HG02938 (cell line): ENCODE results near the gene MGLL.
A peak's percentile ranks its signal among the peaks of the same experiment; 100 is the strongest.

Experiments used
- ATAC-seq: cut with Tn5 transposase; IDR thresholded peaks from one replicate; pipeline ENCODE4 v1.9.1; 2021; ENCODE audit warnings: mild to moderate bottlenecking, moderate library complexity; ENCODE audit not compliant: unreplicated experiment

Gene MGLL

DNA sequence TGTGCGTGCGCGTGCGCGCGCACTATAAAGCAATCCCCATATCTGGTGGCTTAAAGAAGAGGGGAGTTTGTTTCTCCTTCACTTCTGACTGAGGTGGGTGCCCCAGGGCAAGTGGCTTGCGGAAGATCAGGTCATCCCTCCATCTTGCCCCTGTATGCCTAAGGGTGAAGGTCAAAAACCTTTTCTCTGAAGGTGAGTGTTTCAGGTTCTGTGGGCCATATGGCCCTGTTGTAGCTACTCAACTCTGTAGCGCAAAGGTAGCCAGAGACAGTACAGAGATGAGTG lies 144.1 kb downstream of the MGLL start:
- no peak for ATAC-seq

DNA sequence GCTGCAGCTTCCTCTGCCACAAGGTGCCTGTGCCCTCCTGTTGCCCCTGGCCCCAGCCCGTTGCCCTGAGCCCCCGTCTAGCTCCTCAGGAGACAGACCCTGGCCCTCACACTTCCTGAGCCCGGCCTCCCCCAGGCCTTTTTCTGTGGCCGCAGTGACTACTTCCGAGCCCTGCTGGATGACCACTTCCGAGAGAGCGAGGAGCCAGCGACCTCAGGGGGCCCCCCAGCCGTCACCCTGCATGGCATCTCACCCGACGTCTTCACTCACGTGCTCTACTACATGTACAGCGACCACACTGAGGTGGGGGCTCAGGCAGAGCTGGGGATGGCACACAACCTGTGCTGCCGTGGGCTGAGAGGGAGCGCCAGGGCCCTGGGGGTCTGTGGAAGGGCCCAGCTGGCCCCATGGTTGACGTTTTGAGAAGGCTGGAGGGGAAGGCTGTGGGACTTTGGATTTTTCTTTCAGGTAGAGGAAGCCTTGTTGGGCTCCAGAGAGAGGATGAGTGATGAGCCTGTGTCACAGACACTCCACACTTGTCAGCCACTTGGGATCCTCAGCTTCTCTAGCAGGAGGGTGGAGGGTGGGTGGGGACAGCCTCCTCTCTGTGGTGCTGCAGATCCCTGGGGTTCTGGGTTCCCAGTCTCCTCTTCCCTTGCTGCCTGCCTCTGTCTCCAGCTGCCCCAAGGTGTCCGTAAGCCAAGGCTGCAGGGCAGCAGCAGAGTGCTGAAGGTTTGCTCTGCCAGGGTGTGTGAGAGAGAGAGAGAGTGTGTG lies 144.6 kb downstream of the MGLL start:
- no peak for ATAC-seq

DNA sequence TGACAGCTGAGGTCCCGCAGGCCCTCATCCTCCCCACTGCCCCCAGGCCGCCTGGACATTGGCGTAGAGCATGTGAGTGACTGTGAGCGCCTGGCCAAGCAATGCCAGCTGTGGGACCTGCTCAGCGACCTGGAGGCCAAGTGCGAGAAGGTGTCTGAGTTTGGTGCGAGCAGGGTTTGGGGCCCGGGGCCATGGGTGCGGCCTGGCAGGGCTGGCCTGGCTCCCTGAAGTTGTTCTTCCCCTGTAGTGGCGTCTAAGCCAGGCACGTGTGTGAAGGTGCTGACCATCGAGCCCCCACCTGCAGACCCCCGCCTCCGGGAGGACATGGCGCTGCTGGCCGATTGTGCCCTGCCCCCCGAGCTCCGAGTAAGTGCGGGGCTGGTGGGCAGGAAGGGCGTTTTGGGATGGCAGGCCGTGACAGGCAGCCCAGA lies 145.4 kb downstream of the MGLL start:
- ATAC-seq: no peak

DNA sequence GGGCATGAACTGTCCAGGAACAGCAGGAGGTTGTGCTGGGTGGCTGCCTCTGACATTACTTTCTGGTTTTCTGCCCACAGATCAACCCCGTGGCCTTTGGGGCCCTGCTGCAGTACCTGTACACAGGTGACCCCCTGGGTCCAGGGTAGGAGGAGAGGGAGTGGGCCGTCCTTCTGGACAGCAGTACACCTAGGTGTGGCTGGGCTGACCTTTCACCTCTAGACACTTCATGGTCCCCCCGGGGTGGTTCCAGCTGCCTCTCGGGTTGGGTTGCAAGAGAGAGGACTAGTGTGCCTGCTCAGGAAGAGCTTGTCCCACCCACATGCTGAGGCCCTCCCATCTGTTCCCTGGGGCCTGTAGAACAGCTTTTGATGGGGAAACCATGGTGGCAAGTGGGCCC lies 145.9 kb downstream of the MGLL start:
- ATAC-seq: no peak

DNA sequence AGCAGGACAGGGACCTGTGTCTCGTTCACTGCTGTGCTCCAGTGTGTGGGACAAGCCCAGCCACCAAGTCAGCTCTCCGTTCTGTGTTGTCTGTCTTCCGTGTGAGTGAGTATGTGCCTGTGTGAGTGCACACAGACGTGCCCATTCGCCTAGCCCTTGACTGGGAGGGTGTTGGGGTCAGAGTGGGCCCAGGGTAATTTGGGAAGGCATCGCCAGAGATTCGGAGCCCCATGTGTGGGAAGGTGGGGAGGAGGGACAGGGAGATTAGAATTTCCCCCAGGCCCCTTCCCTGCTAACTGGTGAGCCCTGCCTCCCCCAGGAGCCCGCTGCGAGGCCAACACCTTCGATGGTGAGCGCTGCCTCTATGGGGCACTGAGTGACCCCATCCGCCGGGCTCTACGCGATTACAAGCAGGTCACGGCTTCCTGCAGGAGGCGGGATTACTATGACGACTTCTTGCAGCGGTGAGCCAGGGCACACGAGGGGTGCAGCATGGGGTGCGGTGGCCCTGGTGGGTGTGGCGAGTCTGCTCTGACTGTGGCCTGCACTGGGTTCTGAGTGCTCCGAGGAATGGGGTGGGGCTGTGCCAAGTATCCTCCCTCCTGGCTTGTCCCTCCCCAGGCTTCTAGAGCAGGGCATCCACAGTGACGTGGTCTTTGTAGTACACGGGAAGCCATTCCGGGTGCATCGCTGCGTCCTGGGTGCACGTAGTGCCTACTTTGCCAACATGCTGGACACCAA lies 146.5 kb downstream of the MGLL start:
- no peak for ATAC-seq

DNA sequence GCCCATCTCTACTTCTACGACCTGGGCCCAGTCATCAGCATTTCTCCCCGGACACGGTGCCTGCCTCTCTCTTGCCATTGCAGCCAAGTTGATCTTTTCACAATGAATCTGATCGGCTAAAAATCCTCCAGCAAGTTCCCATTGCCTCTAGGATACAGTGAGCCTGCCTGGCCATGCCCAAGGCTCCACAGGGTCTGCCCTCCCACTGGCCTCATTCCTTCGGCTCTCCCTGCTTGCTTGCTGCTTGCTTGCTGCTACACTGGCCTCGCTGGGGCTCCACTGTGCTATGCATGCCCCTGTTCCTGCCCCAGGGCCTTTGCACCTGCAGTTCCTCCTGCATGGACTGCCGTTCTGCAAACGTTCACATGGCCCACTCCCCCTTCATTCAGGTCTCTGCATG lies 147.5 kb downstream of the MGLL start:
- ATAC-seq: no peak

DNA sequence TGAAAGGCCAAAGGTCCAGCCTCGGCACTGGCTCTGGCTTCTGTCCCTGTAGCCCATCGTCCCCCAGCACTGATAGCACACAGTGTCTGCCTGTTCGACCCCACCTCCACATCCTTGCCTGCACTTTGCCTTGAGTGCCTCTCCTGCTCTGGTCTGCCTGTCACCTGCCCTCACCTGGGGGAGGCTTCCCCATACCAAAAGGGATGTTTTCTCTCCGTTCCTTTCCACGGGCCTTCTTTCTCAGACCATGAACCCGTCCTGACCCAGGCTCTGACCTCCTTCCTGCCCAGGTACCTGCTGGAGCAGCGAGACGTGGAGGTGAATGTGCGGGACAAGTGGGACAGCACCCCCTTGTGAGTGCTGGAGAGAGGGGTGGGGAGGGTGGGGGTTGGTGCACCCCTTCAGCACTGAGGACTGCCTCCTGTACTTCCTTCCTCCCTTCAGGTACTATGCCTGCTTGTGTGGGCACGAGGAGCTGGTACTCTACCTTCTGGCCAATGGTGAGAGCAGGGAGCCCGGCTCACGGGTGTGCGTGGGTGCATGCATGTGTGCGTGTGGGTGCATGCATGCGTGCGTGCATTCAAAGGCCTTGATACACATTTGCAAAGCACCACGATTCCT lies 148.1 kb downstream of the MGLL start:
- ATAC-seq: no peak

DNA sequence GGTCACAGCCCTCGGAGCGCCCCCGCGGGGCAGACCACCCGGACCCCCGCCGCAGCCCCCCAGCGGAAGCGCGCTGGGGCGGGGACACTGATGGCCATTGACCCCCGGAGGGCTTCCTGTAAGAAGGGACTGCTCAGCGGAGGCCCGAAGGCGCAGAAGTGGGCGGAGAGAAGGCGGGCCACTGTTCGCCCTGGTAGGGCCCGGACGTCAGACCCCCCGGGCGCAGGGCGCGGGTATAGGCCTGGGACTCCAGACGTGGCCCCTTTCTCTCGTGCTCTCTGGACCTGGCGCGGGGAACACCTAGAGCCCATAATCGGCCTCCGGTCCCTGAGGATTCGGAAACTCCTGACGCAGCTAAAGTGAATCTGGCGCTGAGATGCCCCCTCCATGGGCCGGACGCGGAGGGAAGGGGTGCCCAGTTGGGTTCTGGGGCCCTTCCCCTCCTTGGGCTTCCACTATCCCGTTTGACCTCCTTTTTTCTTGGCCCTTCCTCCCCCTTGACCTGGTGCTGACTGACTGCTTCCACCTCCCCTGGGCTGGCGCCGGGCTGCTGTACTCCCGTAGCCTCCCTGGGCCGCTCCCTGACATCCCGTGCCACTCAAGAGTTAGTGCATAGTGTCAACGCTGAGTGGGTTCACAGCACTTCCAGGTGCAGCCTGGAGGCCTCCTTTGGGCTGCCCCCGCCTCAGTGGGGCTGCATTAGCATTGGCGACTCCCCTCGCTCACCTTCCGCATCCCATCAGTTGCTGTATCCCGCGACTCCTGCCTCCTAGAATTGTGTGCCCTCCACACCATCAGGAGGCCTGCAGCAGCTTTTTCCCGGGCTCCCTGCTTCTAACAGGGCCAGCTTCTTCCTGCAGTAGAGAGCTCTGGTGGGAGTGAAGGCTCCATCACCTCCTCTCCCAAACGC lies 148.9 kb downstream of the MGLL start:
- peak; percentile 28 for ATAC-seq

DNA sequence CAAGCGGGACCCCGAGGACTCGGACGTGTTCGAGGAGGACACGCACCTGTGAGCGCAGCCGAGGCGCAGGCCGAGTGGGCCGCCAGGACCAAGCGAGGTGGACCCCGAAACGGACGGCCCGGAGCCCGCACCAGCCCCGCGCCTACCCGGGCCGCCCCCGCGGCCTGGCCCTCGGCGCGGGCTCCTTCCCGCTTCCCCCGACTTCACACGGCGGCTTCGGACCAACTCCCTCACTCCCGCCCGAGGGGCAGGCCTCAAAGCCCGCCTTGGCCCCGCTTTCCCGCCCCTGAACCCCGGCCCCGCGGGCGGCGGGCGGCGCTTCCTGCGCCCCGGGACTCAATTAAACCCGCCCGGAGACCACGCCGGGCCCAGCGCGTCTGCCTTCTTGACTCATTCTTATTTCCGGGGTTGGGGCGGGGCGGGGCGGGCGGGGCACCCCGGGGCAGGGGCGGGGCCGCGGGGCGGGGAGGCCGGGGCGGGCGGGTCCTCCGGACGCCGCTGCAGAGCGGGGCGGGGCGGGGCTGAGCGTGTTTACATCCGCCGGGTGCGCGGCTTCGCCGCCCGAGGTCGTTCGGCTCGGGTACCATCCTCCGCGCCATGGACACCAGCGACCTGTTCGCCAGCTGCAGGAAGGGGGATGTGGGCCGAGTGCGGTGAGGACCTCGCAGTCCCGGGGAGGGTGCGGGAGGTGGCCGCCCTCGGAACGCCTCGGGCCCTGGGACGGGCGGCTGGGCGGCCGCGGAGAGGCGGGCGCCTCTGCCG lies 149.7 kb downstream of the MGLL start, which contains the start of gene ABTB1:
Gene ABTB1, plus strand, starts transcription at position 524 of the 762 bp plus-strand sequence. Its CDS starts 74 bp downstream, at position 598.
- peak; percentile 67 for ATAC-seq

DNA sequence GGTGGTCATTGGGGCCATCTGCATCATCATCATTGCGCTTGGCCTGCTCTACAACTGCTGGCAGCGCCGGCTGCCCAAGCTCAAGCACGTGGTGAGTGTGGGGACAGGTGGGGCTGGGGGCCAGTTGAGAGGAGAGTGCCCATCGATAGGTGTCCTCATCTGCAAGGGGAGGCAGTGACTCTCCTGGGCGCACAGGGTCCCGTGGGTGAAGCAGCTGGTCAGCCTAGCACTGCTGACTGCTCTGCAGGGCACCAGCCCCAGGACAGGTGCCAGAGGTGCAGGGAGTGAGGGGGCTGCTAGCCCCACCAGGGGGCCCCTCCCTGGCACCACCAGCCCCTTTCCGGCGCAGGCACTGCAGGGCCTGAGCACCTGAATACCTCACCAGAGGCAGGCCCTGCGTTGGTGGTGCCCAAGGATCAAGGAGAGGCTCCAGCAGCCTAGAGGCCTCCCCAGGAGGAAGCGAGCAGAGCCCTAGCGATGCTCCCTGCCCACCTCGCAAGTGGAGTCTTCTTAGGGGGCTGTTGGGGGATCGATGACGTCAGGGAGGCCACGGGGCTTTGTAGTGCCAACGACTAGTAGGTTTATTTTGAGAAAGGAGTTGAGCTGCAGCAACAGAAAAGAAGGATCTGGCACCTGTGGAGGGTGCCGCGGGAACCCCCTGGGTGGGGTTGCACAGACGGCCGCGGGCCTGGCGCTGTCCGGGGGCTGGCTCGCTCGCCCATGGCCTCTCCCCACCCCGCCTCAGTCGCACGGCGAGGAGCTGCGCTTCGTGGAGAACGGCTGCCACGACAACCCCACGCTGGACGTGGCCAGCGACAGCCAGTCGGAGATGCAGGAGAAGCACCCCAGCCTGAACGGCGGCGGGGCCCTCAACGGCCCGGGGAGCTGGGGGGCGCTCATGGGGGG lies 150.5 kb downstream of the MGLL start:
- peak; percentile 12 for ATAC-seq

DNA sequence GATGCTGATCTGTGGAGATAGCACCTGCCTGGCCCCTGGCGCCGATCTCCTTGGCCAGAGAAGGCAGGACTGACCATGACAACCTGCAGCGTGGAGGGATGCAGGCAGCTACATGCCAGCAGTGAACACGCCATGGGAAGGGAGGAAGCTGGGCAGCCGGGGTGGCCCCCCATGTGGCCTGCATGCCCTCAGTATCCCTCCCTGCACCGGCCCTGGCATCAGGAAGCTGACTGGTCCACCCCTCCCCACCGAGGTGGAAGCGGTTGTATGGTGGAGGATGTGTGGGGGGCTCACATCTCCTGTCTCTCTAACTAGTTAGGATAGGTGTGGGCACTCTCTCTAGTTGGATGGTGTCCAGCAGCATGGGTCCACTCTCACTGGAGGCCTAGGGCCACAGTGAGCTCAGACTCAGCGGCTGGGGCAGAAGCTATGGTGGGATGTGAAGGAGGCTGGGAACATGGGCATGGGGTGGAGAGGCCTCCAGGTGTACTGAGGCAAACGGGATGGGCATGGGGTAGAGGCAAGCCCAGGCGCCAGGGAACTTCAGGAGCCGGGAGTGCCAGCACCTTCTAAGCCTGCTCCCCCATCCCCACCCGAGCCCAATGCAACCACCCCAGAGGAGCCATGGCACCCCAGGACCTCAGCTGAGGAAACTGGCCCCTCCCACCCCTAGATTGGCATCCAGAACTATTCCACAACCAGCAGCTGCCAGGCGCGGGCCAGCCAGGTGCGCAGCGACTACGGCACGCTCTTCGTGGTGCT lies 151.4 kb downstream of the MGLL start:
- ATAC-seq: no peak

DNA sequence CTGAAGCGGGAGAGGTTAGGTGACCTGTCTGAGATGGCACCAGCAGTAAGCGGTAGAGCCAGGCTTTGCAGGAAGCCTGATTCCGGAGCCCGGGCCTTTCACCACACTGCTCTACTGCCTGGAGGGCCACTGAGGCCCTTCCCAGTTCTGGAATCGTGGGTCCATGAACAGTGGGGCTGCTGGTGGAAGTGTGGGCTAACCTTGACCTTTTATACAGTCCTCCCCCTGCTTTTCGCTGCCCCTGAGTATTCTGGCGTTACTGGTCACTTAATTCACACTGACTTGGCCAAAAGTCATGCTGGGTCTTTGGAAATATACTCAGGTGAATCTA lies 152.1 kb downstream of the MGLL start:
- ATAC-seq: no peak

DNA sequence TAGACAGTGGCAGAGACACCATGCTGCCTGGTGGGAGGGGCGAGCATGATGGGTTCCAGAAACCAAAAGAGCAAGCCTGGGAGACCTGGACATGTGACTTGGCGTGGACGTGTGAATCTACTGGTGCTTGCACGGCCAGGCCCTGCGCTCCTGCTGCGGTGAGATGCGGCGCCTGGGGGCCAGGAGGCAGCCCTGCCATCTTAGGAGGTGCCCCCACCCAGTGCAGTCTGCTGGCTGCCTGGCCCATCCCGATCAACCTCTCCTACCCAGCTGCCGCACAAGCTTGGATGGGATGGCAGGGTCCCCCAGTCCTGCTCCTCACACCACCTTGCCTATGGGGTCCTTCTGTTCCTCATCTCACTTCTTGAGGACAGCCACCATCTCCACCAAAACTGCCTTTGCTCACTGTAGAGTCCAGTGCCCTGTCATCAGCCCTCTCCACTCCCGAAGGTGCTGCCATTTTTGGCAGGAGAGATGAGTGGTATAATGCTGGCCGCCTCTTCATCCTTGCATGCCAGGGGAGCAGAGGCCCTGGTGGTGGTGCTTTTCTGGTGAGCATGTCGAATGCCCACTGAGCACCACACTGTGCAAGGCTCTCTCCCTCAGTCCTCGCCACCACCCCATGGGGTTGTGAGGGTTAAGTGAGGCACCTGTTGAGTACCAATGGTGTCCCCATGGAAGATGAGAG lies 152.6 kb downstream of the MGLL start:
- no peak for ATAC-seq

DNA sequence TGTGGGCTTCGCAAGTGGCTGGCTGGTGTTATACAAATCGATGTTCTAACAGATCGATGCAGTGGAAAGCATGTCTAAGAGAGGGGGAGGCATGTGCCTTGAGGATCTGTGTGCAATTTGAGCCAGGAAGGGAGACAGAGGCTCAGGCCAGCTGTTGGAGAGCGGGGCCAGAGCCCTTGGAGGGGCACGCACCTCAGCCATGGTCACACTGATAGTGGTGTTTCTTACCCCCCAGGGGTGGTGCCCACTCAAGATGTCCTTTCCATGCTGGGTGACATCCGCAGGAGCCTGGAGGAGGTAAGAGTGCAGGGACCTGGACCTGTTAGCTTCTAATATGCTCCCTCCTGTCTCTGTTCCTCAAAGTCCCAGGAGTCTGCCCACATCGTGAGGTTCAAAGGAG lies 153.4 kb downstream of the MGLL start:
- no peak for ATAC-seq

DNA sequence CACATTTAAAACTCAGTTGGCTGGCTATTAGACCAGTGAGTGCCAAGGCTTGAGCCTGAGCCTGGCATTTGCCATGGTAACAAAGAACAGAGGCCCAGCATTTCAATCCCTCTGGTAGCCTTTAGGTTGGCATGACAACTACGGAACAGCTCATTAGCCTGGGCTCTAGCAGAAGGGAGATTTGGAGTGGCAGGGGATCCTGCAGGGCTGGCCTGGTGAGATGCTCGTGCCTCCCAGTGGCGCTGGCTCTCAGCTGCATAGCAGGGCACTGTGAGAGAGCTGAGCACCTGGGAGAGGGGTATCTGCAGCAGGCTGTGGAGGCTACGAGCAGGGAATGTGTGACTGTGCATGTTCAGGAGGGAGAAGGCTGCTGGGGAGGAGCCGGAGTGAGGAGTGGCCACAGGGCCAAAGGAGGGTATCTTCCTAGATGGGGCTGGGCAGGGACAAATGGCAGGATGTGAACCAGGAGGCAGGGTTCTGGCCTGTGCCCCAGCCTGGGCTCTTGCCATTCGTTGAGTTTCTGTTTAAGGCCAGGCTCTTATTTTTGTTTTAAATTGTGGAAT lies 155.1 kb downstream of the MGLL start:
- ATAC-seq: no peak

DNA sequence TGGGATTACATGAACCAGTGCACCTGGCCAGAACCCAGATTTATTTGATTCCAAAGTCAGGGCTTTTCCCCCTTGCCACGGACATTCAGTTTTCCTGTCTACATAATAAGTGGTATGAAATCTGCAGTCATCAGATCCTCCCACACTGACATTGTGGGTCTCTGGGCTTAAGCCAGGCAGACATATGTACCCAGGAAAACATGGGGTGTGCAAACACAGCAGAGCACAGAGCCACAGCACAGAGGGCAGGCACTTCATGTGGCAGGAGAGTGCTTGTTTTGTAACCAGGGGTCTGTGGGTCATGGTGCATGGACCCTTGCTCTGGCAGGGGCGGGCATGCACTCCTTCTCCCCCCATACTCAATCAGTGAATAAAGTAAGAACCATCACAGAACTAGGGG lies 155.6 kb downstream of the MGLL start:
- no peak for ATAC-seq

DNA sequence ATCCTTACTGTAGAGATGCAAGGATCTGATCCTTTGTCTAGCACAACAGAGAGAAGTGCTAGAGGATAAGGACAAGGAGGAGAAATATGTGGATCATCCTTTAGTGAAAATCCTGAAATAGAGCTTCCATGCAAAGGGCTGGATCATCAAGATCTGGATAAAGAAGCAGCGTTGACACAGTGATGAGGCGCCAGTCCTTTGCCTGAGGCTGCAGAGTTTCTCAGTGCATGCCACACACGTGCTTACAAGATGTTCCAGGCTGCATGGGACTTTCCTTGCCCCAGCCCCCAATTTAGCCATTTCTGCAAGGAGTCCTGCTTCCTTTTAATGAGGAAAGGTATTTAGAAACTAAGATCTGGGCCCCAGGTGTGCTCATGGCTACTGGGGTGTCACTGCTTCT lies 156.7 kb downstream of the MGLL start:
- ATAC-seq: no peak

DNA sequence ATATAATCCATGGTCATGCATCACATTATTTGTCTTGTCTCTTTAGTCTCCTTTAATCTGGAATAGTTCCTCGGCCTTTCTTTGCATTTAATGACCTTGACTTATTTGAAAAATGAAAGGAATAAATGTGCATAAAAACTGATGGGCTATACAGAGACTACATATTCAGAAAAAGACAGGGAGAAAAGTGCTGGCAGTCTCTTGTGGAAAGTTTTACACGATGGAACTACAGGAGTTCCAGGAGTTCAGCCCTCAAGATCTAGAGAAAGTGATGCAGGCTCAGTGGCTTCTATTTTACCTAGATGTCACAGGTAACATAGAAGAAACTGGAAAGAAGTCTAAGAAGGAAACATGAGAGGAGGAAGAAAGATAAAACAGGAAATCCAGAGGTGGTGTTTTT lies 157.2 kb downstream of the MGLL start:
- ATAC-seq: no peak
